Kidney epithelial cell (primary cell): Measurements from ENCODE around the gene CEP55. TPM values are rescaled to one million over a fixed set of nuclear protein-coding genes. Genes with fewer than 3 reads are reported as not detected.

Experiments used
- DNase-seq: peaks from one replicate; pipeline ENCODE4 v3.0.0-alpha.2; 2010; ENCODE audit warnings: low read depth
- H3K27me3 ChIP-seq: 2 replicates; pipeline ENCODE4 v1.6.0; 2011; ENCODE audit warnings: low read length; ENCODE audit not compliant: control insufficient read depth, insufficient read depth
- H3K36me3 ChIP-seq: 2 replicates; pipeline ENCODE4 v1.5.1; 2011; ENCODE audit warnings: low read length; ENCODE audit not compliant: control insufficient read depth, insufficient read depth
- H3K4me3 ChIP-seq: 2 replicates; pipeline ENCODE4 v1.5.1; 2011; ENCODE audit warnings: low read depth, mild to moderate bottlenecking, control low read depth, low read length
- total RNA-seq: library from RNA; depleted of rRNA; stranded (reverse); fragments of >200 nt; gene quantifications from 2 replicates; pipeline ENCODE4 v1.2.3, GENCODE V29; 2015
- TF ChIP-seq, protein P1 (sequence below): IDR thresholded peaks from 2 replicates; pipeline ENCODE4 v1.5.1; 2011; ENCODE audit warnings: mild to moderate bottlenecking, moderate library complexity, low read length, control low read depth, inconsistent platforms; ENCODE audit not compliant: insufficient read depth, poor library complexity, severe bottlenecking

Gene CEP55
- total RNA-seq, 1 donor from 2014 or later: 11.4 TPM

DNA sequence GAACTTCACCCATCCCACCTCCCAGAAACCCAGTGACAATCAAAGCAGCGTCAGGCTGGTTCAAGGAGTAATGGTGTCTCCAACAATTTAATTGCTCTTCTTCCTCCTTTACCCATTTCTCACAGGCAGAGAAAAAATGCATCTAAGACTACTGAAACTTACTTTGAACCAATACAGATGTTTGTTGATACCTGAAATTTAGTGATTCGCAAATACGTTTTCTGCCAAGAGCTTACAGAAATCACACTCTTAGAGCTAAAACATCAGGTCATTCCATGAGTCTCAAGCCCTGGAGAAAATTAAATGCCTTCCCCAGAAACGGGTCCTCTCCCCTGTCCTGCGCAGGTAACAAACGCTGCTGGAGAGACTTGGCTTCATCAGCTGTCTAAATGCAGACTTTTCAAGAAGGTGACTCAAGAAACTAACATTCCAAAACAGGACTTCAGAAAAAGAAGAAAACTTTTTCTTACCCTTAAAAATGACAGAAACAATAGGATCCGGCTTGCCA is 14.7 kb upstream of the CEP55 start:
- Histone ChIP-seq H3K36me3 (no peaks in the 10 kb centered on the region), H3K4me3 (peak overlapping the region; percentile 76), H3K27me3 (no peaks in the 10 kb centered on the region)
- no peak for DNase-seq
- TF ChIP-seq, protein P1, sequence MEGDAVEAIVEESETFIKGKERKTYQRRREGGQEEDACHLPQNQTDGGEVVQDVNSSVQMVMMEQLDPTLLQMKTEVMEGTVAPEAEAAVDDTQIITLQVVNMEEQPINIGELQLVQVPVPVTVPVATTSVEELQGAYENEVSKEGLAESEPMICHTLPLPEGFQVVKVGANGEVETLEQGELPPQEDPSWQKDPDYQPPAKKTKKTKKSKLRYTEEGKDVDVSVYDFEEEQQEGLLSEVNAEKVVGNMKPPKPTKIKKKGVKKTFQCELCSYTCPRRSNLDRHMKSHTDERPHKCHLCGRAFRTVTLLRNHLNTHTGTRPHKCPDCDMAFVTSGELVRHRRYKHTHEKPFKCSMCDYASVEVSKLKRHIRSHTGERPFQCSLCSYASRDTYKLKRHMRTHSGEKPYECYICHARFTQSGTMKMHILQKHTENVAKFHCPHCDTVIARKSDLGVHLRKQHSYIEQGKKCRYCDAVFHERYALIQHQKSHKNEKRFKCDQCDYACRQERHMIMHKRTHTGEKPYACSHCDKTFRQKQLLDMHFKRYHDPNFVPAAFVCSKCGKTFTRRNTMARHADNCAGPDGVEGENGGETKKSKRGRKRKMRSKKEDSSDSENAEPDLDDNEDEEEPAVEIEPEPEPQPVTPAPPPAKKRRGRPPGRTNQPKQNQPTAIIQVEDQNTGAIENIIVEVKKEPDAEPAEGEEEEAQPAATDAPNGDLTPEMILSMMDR: no peak

DNA sequence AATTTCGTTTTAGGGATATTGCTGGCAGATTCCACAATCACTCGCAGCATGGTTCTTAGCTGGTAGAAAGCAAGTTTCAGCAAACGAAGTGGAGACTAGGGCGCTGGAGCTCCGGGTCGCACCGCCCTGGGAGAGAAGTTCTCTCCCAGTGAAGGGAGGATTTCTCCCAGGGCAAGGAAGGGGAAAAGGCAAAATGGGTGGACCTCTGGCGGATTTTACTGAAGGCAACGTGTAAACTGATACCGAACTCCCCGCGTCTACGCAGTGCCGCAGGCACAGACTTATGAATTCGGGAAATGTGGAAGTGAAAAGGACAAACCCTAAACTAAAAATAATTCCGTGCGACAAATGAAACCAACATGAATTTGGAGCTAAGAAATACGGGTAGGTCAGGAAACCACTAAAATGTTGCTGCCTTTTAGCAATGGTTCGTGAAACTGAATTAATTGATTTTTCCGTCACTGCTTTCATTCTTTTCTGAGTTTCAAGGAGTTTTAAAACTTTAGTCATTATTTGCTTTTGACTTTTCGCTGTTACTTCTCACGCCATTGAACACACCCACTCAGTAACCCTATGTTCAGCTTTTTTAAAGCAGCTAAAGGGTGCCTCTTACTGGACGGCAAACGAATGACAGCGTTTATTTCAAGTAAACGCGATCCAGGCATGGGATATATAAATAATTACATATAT is 14.1 kb upstream of the CEP55 start, which contains the start of gene MYOF:
TSS of gene MYOF (minus strand) at position 190 of the 690 bp plus-strand sequence. CDS start at position 50, 140 bp downstream.
- Histone ChIP-seq H3K36me3 (no peaks in the 10 kb centered on the region), H3K27me3 (no peaks in the 10 kb centered on the region), H3K4me3 (peak within 1 kb of the TSS; percentile 76)
- no peak for DNase-seq
- TF ChIP-seq, protein P1: peak; percentile 59

DNA sequence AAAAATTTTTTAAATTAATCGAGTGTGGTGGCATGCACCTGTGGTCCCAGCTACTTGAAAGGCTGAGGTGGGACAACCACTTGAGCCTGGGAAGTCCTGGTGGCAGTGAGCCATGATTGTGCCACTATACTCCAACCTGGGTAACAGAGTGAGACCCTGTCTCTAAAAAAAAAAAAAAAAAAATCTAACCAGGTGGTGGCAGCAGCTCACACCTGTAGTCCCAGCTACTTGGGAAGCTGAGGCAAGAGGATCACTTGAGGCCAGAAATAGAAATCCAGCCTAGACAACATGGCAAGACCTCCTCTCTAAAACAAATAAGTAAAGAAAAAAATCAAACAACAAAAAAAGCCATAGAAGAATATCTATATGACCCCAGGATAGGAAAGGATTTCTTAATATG is 10.7 kb upstream of the CEP55 start:
- Histone ChIP-seq H3K27me3 (no peaks in the 10 kb centered on the region), H3K36me3 (no peaks in the 10 kb centered on the region), H3K4me3 (no peak overlapping the region)
- TF ChIP-seq, protein P1: no peak
- no peak for DNase-seq

DNA sequence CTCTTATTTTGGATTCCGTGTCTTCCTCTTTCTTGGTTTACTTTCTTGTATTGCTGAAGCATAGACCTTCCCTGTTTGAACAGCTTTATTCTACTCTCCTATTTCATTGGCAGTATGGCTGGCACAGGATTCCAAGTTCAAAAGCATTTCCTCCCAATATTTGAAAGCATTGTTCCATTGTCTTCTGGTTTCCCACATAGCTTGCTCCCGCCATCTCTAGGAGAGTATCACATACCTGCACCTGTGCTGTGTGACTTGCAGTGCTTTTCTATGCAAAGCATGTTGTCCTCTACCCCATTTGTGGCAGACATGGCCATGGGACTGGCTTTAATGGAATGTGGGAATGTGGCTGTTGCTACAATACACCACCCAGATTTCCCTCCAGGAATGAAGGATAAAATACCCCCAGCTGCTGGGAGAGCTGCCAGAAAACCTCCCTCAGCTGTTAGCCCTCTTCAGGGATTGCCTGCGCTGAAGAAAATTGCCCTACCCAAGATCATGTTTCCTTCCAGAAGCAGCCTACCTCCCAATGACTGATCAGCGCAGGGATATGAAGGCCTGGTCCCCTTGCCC is 7.4 kb upstream of the CEP55 start:
- TF ChIP-seq, protein P1: no peak
- no peaks in the 10 kb centered on the region for H3K36me3 ChIP-seq
- DNase-seq: no peak
- H3K27me3 ChIP-seq: no peaks in the 10 kb centered on the region
- H3K4me3 ChIP-seq: no peak overlapping the region

DNA sequence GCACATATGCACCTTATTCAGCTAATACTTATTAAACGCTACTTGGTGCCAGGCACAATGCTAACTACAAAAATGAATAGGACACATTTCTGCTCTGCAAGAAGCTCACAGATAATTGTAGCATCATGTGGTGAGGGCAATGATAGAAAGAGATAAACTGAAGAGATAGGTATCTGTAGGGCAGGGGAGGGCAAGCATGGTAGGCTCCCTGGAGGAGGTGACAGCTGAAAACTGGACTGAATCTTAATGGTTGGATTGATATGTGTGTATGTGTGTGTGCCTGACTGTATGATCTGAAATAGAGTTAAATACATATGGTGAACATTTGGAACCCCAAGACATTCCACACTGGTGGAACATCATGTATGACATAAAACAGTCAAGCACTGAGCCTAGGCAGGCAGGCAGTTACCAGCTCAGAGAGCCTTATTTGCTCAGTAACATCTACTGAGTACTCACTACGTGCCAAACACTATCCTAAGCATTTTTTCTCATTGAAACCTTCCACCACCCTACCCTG is 4.8 kb upstream of the CEP55 start:
- H3K36me3 ChIP-seq: no peaks in the 10 kb centered on the region
- TF ChIP-seq, protein P1: no peak

DNA sequence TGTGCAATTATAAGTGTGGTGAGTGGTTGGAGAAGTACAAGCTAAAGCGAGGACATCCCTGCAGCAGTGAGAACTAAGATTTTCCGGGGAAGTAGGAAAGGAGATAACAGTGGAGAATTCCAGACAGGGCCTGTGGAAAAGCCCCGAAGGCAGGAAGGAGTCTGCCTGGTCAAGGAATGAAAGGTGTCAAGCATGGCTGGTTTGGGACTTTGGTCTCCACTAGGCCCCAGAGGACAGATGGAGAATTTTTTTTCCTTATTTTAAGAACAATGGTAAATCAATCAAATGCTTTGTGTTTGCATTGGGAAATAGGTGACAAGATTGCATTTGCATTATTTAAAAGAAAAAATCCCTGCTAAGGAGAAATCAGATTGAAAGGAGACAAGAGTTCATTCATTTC is 3.2 kb upstream of the CEP55 start:
- TF ChIP-seq, protein P1: no peak

More for the DNA sequence above, 4.8 kb upstream of the CEP55 start:
- no peaks in the 10 kb centered on the region for H3K27me3 ChIP-seq
- H3K4me3 ChIP-seq: no peak overlapping the region
- no peak for DNase-seq

More for the DNA sequence above, 3.2 kb upstream of the CEP55 start:
- Histone ChIP-seq H3K4me3 (no peak overlapping the region), H3K27me3 (no peaks in the 10 kb centered on the region), H3K36me3 (no peaks in the 10 kb centered on the region)
- no peak for DNase-seq
